Endothelial cell of umbilical vein (primary cell): ENCODE measurements around the gene PRRC1. TPM values are rescaled to one million over a fixed set of nuclear protein-coding genes. Genes with fewer than 3 reads are reported as not detected.

Source experiments
- BruUV-seq: library from RNA; stranded (reverse); fragments of 400-500 nt; replicated peaks from 2 replicates; lab custom pipeline; 2021; lab: Mats Ljungman, UMichigan
- CTCF ChIA-PET: fragments of 300-600, 350-600 bp; sonication (Branson Sonifier 250); formaldehyde crosslinking; loops from one replicate; lab custom pipeline; 2021; ENCODE audit warnings: antibody characterized with exemption, inconsistent platforms; lab: Charles Lee
- POLR2A ChIA-PET: fragments of 300-600, 350-600 bp; sonication (Branson Sonifier 250); formaldehyde crosslinking; loops from one replicate; lab custom pipeline; 2021; ENCODE audit warnings: antibody characterized with exemption, inconsistent platforms; lab: Charles Lee
- DNase-seq: peaks from one replicate; pipeline ENCODE4 v3.0.0-alpha.2; 2011; ENCODE audit warnings: low read depth, low spot score
- FAIRE-seq: peaks from 2 replicates; lab custom pipeline; 2011; peaks lifted over from hg19 to GRCh38; lab: Jason Lieb, UNC
- H2AFZ ChIP-seq: 2 replicates; pipeline ENCODE4 v1.6.0; 2012; ENCODE audit warnings: low read depth, low read length, control low read depth, inconsistent platforms
- H3K27ac ChIP-seq: 2 replicates; pipeline ENCODE4 v1.5.1; 2011; ENCODE audit warnings: low read depth, mild to moderate bottlenecking, control low read depth, low read length, moderate library complexity; ENCODE audit not compliant: insufficient read depth
- H3K27me3 ChIP-seq, 2 experiments: 2 replicates each; pipeline versions ENCODE4 v1.6.0 to v1.6.1; 2011; ENCODE audit warnings: low read length in 2 of 2, mixed read lengths in 1 of 2; ENCODE audit not compliant: control insufficient read depth in 2 of 2, insufficient read depth in 2 of 2
- H3K36me3 ChIP-seq, 2 experiments: 2 replicates in 1 of 2; 3 replicates in 1 of 2; pipeline ENCODE4 v1.5.1; 2011; ENCODE audit warnings: low read length in 2 of 2, mild to moderate bottlenecking in 1 of 2, moderate library complexity in 1 of 2; ENCODE audit not compliant: control insufficient read depth in 2 of 2, insufficient read depth in 2 of 2; ENCODE audit errors: extremely low read depth in 1 of 2
- H3K4me1 ChIP-seq: 3 replicates; pipeline ENCODE4 v1.5.1; 2011; ENCODE audit warnings: mild to moderate bottlenecking, low read length; ENCODE audit not compliant: control insufficient read depth, insufficient read depth; ENCODE audit errors: extremely low read depth
- H3K4me2 ChIP-seq: 2 replicates; pipeline ENCODE4 v1.6.1; 2011; ENCODE audit warnings: low read length, control low read depth, mixed read lengths; ENCODE audit not compliant: insufficient read depth
- H3K4me3 ChIP-seq, 3 experiments: fragments of 200-600 bp in 1 of 3; sonication (generic), shearing (Covaris generic) in 1 of 3; replicated peaks in 1 of 3; 2 replicates each; pipeline ENCODE4 v1.5.1; 2011 to 2016; ENCODE audit warnings: control low read depth in 3 of 3, low read length in 3 of 3, mild to moderate bottlenecking in 2 of 3, inconsistent platforms in 1 of 3, low read depth in 1 of 3, moderate library complexity in 1 of 3; ENCODE audit not compliant: insufficient read depth in 1 of 3
- H3K79me2 ChIP-seq: 2 replicates; pipeline ENCODE4 v1.6.0; 2012; ENCODE audit warnings: low read length, inconsistent platforms; ENCODE audit not compliant: control insufficient read depth, insufficient read depth
- H3K9ac ChIP-seq: replicated peaks from 2 replicates; pipeline ENCODE3; 2011; ENCODE audit warnings: low read length, control low read depth; ENCODE audit not compliant: insufficient read depth; ENCODE audit errors: extremely low read depth
- H3K9me1 ChIP-seq: replicated peaks from 3 replicates; pipeline ENCODE4 v1.6.0; 2011; ENCODE audit warnings: mild to moderate bottlenecking, low read length; ENCODE audit not compliant: control insufficient read depth, insufficient read depth; ENCODE audit errors: extremely low read depth
- H3K9me3 ChIP-seq: replicated peaks from 2 replicates; pipeline ENCODE4 v1.5.1; 2012; ENCODE audit warnings: low read length, inconsistent platforms; ENCODE audit not compliant: control insufficient read depth, insufficient read depth
- H4K20me1 ChIP-seq: replicated peaks from 2 replicates; pipeline ENCODE3; 2011; ENCODE audit warnings: mild to moderate bottlenecking, low read length; ENCODE audit not compliant: control insufficient read depth, insufficient read depth; ENCODE audit errors: extremely low read depth
- EZH2 ChIP-seq: IDR thresholded peaks from 2 replicates; pipeline ENCODE4 v1.6.1; 2012; ENCODE audit warnings: borderline replicate concordance, low read depth, mild to moderate bottlenecking, moderate library complexity, low read length, inconsistent platforms; ENCODE audit not compliant: severe bottlenecking
- GATA2 ChIP-seq: IDR thresholded peaks from 2 replicates; pipeline ENCODE4 v1.7.0; 2011; ENCODE audit warnings: low read depth, mild to moderate bottlenecking, moderate library complexity, mixed read lengths, low read length; ENCODE audit not compliant: insufficient read length, insufficient read depth
- JUN ChIP-seq: IDR thresholded peaks from 2 replicates; pipeline ENCODE4 v1.6.1; 2011; ENCODE audit warnings: borderline replicate concordance, low read depth; ENCODE audit not compliant: insufficient read length, insufficient read depth
- MYC ChIP-seq: IDR thresholded peaks from one replicate; pipeline ENCODE4 v1.6.1; 2011; ENCODE audit warnings: mild to moderate bottlenecking, low read depth, low read length
- POLR2A ChIP-seq: IDR thresholded peaks from 2 replicates; pipeline ENCODE4 v1.6.1; 2012; ENCODE audit warnings: low read depth, mild to moderate bottlenecking, control low read depth, low read length
- dilution Hi-C: fragments of 300-500 bp; cut with MboI; formaldehyde crosslinking; loops from one replicate; pipeline ENCODE4 v1.15.0; 2019; ENCODE audit warnings: low sequenced_read_pairs; ENCODE audit not compliant: extremely low pct_ligation_motif_present
- intact Hi-C: fragments of 100-400 bp; cut with micrococcal nuclease; formaldehyde crosslinking; loops from one replicate; pipeline ENCODE4 v1.10.0; 2022
- polyA plus RNA-seq, 4 experiments: library from polyadenylated mRNA; depleted of rRNA in 3 of 4; stranded (reverse) in 3 of 4; unstranded in 1 of 4; fragments of >200 nt; gene quantifications; 2 replicates each; pipeline versions ENCODE4 v1.2.1 to v1.2.3, GENCODE V29; 2011 to 2012; ENCODE audit warnings: missing spikeins in 1 of 4
- total RNA-seq: library from RNA; stranded (reverse); gene quantifications from 2 replicates; pipeline ENCODE4 v1.2.3, GENCODE V29; 2021
- TF ChIP-seq, protein P1 (sequence below), 2 donors: IDR thresholded peaks; 1 replicate in 1 of 2; 2 replicates in 1 of 2; pipeline ENCODE4 v1.5.1; 2011; ENCODE audit warnings: low read length in 2 of 2, mild to moderate bottlenecking in 2 of 2, moderate library complexity in 2 of 2, control low read depth in 1 of 2, inconsistent platforms in 1 of 2, low read depth in 1 of 2; ENCODE audit not compliant: insufficient read depth in 1 of 2; ENCODE audit errors: extremely low read depth in 1 of 2
- TF ChIP-seq, protein P2 (sequence below): IDR thresholded peaks from 2 replicates; pipeline ENCODE4 v1.6.1; 2011; ENCODE audit not compliant: insufficient read depth, insufficient read length

PRRC1 gene
- total and polyA plus RNA-seq, 2 donors (not counting 3 experiments of a cell fraction or from before 2014, with no cell fraction given): 64.4 to 77.6 TPM

DNA sequence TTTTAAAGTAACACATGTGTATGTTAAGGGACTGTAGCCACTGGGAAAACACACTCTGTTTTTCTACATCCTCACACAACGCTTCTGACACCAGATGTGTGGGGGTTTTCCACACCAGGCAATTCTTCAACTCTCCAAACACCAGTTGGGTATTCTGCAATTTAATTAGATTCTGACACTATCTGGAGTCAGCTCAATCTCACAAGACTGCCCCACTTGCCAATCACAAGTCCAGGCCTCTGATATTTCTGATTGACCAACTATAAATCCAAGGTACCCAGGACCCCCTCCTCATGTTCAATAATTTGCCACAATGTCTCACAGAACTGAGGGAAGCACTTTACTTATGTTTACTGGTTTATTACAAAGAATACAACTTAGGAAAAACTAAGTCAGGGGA, 70.9 kb downstream of the PRRC1 start:
- no peak for FAIRE-seq
- intact Hi-C loops: no loop called here

More for the DNA sequence above, 70.9 kb downstream of the PRRC1 start:
- Histone ChIP-seq H4K20me1 (no peaks in the 10 kb centered on the region), H3K9me1 (no peaks in the 10 kb centered on the region), H3K9ac (no peak overlapping the region), H3K4me1 (no peaks in the 10 kb centered on the region), H2AFZ (no peak overlapping the region), H3K27me3 (peaks cover 6 to 18% of the 10 kb centered on the region in 2 experiments), H3K9me3 (no peaks in the 10 kb centered on the region), H3K4me2 (no peak overlapping the region), H3K4me3 (no peak overlapping the region), H3K36me3 (no peaks in the 10 kb centered on the region), H3K79me2 (no peaks in the 10 kb centered on the region), H3K27ac (no peak overlapping the region)
- DNase-seq: no peak
- dilution Hi-C loops: no loop called here
- BruUV-seq: no TSS peak
- ChIA-PET POLR2A (no interaction called here), CTCF (interaction anchor here (1.3 kb wide), 1 partner anchor 9 kb away, joined by 3 read pairs; no protein-coding TSS in a partner anchor)
- TF ChIP-seq JUN (no peak), GATA2 (no peak), MYC (no peak), POLR2A (no peak), EZH2 (no peak)
- TF ChIP-seq, protein P1, sequence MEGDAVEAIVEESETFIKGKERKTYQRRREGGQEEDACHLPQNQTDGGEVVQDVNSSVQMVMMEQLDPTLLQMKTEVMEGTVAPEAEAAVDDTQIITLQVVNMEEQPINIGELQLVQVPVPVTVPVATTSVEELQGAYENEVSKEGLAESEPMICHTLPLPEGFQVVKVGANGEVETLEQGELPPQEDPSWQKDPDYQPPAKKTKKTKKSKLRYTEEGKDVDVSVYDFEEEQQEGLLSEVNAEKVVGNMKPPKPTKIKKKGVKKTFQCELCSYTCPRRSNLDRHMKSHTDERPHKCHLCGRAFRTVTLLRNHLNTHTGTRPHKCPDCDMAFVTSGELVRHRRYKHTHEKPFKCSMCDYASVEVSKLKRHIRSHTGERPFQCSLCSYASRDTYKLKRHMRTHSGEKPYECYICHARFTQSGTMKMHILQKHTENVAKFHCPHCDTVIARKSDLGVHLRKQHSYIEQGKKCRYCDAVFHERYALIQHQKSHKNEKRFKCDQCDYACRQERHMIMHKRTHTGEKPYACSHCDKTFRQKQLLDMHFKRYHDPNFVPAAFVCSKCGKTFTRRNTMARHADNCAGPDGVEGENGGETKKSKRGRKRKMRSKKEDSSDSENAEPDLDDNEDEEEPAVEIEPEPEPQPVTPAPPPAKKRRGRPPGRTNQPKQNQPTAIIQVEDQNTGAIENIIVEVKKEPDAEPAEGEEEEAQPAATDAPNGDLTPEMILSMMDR (IDR thresholded peaks at IDR 0.05; ENCODE audit: extremely low read depth in 1 of 2, insufficient read depth in 1 of 2, low read depth in 1 of 2, low read length in 2 of 2): no peak
- TF ChIP-seq, protein P2, sequence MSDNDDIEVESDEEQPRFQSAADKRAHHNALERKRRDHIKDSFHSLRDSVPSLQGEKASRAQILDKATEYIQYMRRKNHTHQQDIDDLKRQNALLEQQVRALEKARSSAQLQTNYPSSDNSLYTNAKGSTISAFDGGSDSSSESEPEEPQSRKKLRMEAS: no peak
